Skeletal muscle satellite cell (primary cell): ENCODE data around the gene PRAC2. TPM values are rescaled to one million over a fixed set of nuclear protein-coding genes. Genes with fewer than 3 reads are reported as not detected.

ENCODE experiments used
- H3K27me3 ChIP-seq: 2 replicates; pipeline ENCODE4 v1.7.0; 2013; ENCODE audit warnings: low read length; ENCODE audit not compliant: control insufficient read depth, insufficient read depth
- H3K36me3 ChIP-seq: 2 replicates; pipeline ENCODE4 v1.7.0; 2013; ENCODE audit warnings: mild to moderate bottlenecking, control low read depth, low read length; ENCODE audit not compliant: insufficient read depth
- H3K4me1 ChIP-seq: 2 replicates; pipeline ENCODE4 v1.7.0; 2013; ENCODE audit warnings: low read length; ENCODE audit not compliant: control insufficient read depth, insufficient read depth
- H3K4me2 ChIP-seq: 2 replicates; pipeline ENCODE4 v1.7.0; 2013; ENCODE audit warnings: mild to moderate bottlenecking, low read length
- H3K4me3 ChIP-seq: 2 replicates; pipeline ENCODE4 v1.7.0; 2013; ENCODE audit warnings: low read length
- H3K9ac ChIP-seq: 2 replicates; pipeline ENCODE4 v1.7.0; 2013; ENCODE audit warnings: mild to moderate bottlenecking, low read depth, low read length, moderate library complexity
- H3K9me3 ChIP-seq: replicated peaks from 2 replicates; pipeline ENCODE4 v1.7.0; 2013; ENCODE audit warnings: mild to moderate bottlenecking, control low read depth, low read length
- total RNA-seq: library from RNA; depleted of rRNA; stranded (reverse); fragments of >200 nt; gene quantifications from 2 replicates; pipeline ENCODE4 v1.2.3, GENCODE V29; 2012; rRNA removed

PRAC2 gene
- total RNA-seq, result not detected in 2 replicates

GRCh38 chr17:48722915-48723422 lies at the start of gene PRAC2:
PRAC2 (plus strand) TSS chr17:48723185; CDS start chr17:48724411, 1,226 bp downstream.
- no peaks in the 10 kb centered on the region for H3K9me3 ChIP-seq
- no peaks in the 10 kb centered on the region for H3K36me3 ChIP-seq
- H3K4me3 ChIP-seq, result no peak within 1 kb of the TSS
- no peaks in the 10 kb centered on the region for H3K4me1 ChIP-seq
- peaks cover 97% of the 10 kb centered on the region for H3K27me3 ChIP-seq
- no peak within 1 kb of the TSS for H3K9ac ChIP-seq
- H3K4me2 ChIP-seq, result no peak within 1 kb of the TSS

GRCh38 chr17:48676963-48677558 lies 45.9 kb upstream of the PRAC2 start:
- Histone ChIP-seq H3K9me3 (no peaks in the 10 kb centered on the region), H3K27me3 (peaks cover 72% of the 10 kb centered on the region), H3K4me2 (no peak overlapping the region), H3K4me3 (no peak overlapping the region), H3K36me3 (no peaks in the 10 kb centered on the region), H3K9ac (no peak overlapping the region), H3K4me1 (no peaks in the 10 kb centered on the region)

GRCh38 chr17:48678141-48678971 lies 44.6 kb upstream of the PRAC2 start:
- no peaks in the 10 kb centered on the region for H3K36me3 ChIP-seq
- H3K27me3 ChIP-seq, result peaks cover 83% of the 10 kb centered on the region
- no peak overlapping the region for H3K9ac ChIP-seq
- no peaks in the 10 kb centered on the region for H3K4me1 ChIP-seq
- H3K9me3 ChIP-seq, result no peaks in the 10 kb centered on the region
- H3K4me2 ChIP-seq, result peak overlapping the region; percentile 68
- H3K4me3 ChIP-seq, result no peak overlapping the region

GRCh38 chr17:48679385-48680096 lies 43.4 kb upstream of the PRAC2 start:
- no peaks in the 10 kb centered on the region for H3K4me1 ChIP-seq
- H3K9me3 ChIP-seq, result no peaks in the 10 kb centered on the region
- no peak overlapping the region for H3K9ac ChIP-seq
- peaks cover 80% of the 10 kb centered on the region for H3K27me3 ChIP-seq
- H3K4me3 ChIP-seq, result no peak overlapping the region
- H3K4me2 ChIP-seq, result no peak overlapping the region
- no peaks in the 10 kb centered on the region for H3K36me3 ChIP-seq

GRCh38 chr17:48681609-48682008 lies 41.4 kb upstream of the PRAC2 start:
- no peaks in the 10 kb centered on the region for H3K36me3 ChIP-seq
- H3K27me3 ChIP-seq, result peaks cover 65% of the 10 kb centered on the region
- no peaks in the 10 kb centered on the region for H3K9me3 ChIP-seq
- H3K4me2 ChIP-seq, result no peak overlapping the region
- no peaks in the 10 kb centered on the region for H3K4me1 ChIP-seq
- no peak overlapping the region for H3K9ac ChIP-seq
- H3K4me3 ChIP-seq, result no peak overlapping the region

GRCh38 chr17:48690655-48691054 lies 32.3 kb upstream of the PRAC2 start:
- H3K9me3 ChIP-seq, result no peaks in the 10 kb centered on the region
- no peak overlapping the region for H3K4me3 ChIP-seq
- H3K27me3 ChIP-seq, result peaks cover 40% of the 10 kb centered on the region
- no peak overlapping the region for H3K9ac ChIP-seq
- H3K4me1 ChIP-seq, result no peaks in the 10 kb centered on the region
- H3K36me3 ChIP-seq, result no peaks in the 10 kb centered on the region
- H3K4me2 ChIP-seq, result no peak overlapping the region

GRCh38 chr17:48692049-48692448 lies 30.9 kb upstream of the PRAC2 start:
- no peak overlapping the region for H3K9ac ChIP-seq
- H3K9me3 ChIP-seq, result no peaks in the 10 kb centered on the region
- no peak overlapping the region for H3K4me3 ChIP-seq
- H3K4me2 ChIP-seq, result no peak overlapping the region
- no peaks in the 10 kb centered on the region for H3K36me3 ChIP-seq
- H3K4me1 ChIP-seq, result no peaks in the 10 kb centered on the region
- peaks cover 45% of the 10 kb centered on the region for H3K27me3 ChIP-seq

GRCh38 chr17:48693178-48693577 lies 29.8 kb upstream of the PRAC2 start:
- peaks cover 47% of the 10 kb centered on the region for H3K27me3 ChIP-seq

GRCh38 chr17:48701864-48702532 lies 21.0 kb upstream of the PRAC2 start:
- Histone ChIP-seq H3K36me3 (no peaks in the 10 kb centered on the region), H3K27me3 (peaks cover 69% of the 10 kb centered on the region), H3K4me1 (no peaks in the 10 kb centered on the region), H3K9me3 (no peaks in the 10 kb centered on the region), H3K9ac (no peak overlapping the region), H3K4me3 (no peak overlapping the region), H3K4me2 (no peak overlapping the region)

More at GRCh38 chr17:48693178-48693577, 29.8 kb upstream of the PRAC2 start:
- Histone ChIP-seq H3K9ac (no peak overlapping the region), H3K4me3 (no peak overlapping the region), H3K9me3 (no peaks in the 10 kb centered on the region), H3K36me3 (no peaks in the 10 kb centered on the region), H3K4me1 (no peaks in the 10 kb centered on the region), H3K4me2 (no peak overlapping the region)

GRCh38 chr17:48704361-48705248 lies 18.4 kb upstream of the PRAC2 start:
- Histone ChIP-seq H3K27me3 (peaks cover 80% of the 10 kb centered on the region), H3K4me3 (no peak overlapping the region), H3K4me1 (no peaks in the 10 kb centered on the region), H3K9ac (no peak overlapping the region), H3K36me3 (no peaks in the 10 kb centered on the region), H3K9me3 (no peaks in the 10 kb centered on the region), H3K4me2 (no peak overlapping the region)
